Activated gamma-delta T cell (primary cell): ENCODE measurements around the gene REEP2.
"Not testable (repeated sequence)": the region's sequence is repeated elsewhere in the genome, so short reads cannot be mapped to it uniquely, and the experiment has no call there.

ENCODE experiments used
- DNase-seq: peaks from one replicate; lab custom pipeline; 2025; lab: John Stamatoyannopoulos, UW

Gene REEP2

DNA sequence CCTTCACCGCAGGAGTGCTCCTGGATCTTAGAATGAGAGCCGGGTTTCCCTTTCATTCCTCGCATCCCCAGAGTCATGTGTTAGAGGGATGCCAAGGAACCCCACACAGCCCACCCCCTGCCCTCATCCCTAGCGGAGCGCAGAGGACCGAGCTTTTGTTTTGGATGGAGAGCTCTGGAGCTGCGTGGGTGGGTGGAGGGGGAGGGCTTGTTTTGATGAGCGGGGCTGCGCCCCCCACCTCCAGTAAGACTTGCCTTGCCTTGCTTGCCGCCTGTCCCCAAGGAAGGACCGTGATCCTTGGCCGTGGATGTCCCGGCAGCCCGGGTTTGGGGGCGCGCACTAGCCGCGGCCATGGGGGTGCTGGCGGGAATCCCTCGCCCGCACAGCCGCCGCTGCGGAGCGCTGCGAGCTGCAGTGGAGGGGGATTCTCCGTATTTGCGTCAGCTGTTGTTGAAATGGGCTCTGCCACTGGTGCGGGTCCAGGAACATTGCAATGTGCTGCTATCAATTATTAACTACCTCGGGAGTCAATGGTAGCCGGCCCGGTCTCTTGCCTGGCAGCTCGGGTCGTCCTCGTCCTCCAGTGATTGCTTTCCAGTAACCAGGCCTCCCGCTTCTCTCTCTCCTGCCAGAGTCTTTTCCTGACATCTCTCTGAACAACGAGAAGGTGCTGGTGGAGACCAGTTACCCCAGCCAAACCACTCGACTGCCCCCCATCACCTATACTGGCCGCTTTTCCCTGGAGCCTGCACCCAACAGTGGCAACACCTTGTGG lies 27.5 kb downstream of the REEP2 start:
- DNase-seq = no peak

DNA sequence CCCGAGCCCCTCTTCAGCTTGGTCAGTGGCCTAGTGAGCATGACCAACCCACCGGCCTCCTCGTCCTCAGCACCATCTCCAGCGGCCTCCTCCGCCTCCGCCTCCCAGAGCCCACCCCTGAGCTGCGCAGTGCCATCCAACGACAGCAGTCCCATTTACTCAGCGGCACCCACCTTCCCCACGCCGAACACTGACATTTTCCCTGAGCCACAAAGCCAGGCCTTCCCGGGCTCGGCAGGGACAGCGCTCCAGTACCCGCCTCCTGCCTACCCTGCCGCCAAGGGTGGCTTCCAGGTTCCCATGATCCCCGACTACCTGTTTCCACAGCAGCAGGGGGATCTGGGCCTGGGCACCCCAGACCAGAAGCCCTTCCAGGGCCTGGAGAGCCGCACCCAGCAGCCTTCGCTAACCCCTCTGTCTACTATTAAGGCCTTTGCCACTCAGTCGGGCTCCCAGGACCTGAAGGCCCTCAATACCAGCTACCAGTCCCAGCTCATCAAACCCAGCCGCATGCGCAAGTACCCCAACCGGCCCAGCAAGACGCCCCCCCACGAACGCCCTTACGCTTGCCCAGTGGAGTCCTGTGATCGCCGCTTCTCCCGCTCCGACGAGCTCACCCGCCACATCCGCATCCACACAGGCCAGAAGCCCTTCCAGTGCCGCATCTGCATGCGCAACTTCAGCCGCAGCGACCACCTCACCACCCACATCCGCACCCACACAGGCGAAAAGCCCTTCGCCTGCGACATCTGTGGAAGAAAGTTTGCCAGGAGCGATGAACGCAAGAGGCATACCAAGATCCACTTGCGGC lies 28.2 kb downstream of the REEP2 start:
- DNase-seq = no peak

DNA sequence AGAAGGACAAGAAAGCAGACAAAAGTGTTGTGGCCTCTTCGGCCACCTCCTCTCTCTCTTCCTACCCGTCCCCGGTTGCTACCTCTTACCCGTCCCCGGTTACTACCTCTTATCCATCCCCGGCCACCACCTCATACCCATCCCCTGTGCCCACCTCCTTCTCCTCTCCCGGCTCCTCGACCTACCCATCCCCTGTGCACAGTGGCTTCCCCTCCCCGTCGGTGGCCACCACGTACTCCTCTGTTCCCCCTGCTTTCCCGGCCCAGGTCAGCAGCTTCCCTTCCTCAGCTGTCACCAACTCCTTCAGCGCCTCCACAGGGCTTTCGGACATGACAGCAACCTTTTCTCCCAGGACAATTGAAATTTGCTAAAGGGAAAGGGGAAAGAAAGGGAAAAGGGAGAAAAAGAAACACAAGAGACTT lies 28.9 kb downstream of the REEP2 start:
- no peak for DNase-seq

DNA sequence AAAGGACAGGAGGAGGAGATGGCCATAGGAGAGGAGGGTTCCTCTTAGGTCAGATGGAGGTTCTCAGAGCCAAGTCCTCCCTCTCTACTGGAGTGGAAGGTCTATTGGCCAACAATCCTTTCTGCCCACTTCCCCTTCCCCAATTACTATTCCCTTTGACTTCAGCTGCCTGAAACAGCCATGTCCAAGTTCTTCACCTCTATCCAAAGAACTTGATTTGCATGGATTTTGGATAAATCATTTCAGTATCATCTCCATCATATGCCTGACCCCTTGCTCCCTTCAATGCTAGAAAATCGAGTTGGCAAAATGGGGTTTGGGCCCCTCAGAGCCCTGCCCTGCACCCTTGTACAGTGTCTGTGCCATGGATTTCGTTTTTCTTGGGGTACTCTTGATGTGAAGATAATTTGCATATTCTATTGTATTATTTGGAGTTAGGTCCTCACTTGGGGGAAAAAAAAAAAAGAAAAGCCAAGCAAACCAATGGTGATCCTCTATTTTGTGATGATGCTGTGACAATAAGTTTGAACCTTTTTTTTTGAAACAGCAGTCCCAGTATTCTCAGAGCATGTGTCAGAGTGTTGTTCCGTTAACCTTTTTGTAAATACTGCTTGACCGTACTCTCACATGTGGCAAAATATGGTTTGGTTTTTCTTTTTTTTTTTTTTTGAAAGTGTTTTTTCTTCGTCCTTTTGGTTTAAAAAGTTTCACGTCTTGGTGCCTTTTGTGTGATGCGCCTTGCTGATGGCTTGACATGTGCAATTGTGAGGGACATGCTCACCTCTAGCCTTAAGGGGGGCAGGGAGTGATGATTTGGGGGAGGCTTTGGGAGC lies 29.5 kb downstream of the REEP2 start:
- DNase-seq = no peak

DNA sequence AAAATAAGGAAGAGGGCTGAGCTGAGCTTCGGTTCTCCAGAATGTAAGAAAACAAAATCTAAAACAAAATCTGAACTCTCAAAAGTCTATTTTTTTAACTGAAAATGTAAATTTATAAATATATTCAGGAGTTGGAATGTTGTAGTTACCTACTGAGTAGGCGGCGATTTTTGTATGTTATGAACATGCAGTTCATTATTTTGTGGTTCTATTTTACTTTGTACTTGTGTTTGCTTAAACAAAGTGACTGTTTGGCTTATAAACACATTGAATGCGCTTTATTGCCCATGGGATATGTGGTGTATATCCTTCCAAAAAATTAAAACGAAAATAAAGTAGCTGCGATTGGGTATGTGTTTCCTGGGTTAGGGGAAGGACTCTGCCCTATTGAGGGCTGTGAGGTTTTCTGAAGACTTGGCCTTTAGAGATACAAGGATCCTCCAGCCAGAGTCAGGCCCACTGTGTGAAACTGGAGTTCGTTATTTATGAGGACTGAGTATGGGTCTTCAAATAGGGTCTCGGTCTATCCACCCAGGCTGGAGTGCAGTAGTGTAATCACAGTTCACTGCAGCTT lies 30.2 kb downstream of the REEP2 start:
- DNase-seq = no peak

DNA sequence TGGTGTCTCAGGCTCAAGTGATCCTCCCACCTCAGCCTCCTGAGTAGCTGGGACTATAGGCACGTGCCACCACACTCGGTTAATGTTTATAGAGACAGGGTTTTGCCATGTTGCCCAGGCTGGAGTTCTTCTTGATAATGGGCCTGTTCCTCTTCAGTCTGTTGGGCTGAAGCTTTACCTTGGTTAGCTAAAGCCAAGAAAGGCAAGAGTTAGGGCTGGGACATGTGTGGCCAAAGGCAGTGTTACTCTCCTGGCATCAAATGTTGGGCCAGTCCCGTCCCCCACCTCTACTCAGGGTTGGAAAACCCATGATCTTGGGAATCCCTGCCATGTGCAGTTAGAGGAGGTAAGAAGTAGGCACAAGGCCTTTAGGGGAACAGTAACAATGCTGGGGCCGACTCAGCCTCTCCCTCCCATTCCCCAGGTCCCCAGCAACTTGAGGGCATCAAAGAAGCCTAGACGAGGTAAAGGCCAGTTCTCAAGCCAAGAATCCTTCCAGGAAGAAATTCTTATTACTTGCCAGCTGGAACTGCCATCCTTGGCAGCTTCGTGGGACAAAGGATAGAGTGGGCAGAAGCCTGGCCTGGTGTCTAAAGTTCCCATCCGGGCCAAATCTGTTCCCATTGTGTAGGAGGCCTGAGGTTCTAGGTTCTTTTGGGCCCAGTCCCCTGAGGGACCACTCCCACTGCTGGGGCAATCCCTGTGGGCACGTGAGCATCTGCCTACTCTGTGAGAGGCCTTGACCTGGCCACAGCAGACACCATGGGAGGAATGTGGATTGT lies 30.9 kb downstream of the REEP2 start:
- no peak for DNase-seq

DNA sequence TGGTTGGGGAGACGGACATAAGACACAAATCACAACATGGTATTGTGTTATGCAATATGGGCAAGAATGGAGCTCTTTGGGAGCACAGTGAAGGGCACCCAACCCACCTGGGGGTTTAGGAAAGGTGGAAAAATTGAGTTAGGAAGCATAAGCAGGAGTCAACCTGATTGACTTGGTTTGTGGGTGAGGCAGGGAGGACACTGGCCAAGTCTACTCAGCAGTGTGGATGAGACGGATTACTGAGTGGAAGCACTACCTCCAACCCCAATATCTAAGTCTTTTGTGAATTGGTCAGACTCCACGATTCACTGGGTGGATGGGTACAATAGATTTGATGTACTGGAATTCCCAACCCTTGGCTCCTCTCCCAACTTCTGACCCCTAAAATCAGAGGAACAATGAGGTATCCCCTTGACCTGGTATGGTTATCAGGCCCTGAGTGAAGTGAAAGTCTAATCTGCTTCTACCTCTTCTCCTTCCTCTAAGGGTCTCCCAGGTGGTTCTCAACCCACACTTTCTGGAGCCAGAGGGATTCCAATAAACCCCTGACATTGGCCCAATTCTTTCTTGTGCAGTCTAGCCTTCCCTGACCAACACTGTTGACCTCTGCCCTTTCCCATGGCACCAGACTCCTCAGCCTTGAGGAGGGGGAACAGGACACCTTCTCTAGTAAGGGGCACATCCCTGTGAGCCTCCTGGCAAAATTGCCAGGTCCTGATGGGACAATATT lies 31.6 kb downstream of the REEP2 start:
- DNase-seq = no peak

DNA sequence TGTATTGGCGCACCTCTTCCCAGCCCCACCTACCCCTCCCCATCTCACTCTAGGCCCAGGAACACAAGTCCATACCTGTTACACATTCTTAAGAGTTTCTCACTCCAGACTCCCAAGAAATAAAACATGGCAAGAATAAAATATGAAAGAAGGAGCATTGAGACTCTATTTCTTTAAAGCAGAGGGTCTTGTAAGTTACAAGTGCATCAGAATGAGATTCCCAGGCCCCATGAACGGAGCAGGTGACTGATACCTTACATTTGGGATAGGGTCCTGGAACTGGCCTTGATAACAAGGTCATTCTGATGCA lies 32.1 kb downstream of the REEP2 start:
- no peak for DNase-seq

DNA sequence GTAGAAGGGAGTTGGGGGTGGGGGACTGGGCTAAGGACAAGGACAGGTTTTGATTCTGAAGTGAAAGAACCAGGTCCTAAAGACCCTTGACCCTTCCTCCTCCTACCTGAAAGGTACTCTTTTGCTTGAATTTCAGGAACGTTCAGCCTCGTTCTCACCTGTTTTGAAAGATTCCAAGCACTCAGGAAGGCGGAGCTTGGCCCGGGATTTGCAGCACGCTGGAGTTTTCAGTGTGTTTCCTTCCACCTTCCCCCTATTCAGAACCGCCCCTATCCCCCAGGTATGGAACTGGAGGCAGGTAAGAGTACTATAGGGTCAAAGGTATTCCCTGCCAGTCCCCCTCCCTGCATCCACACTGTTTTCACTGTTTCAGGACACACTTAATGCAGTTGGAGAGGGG lies 33.5 kb downstream of the REEP2 start:
- DNase-seq = no peak

DNA sequence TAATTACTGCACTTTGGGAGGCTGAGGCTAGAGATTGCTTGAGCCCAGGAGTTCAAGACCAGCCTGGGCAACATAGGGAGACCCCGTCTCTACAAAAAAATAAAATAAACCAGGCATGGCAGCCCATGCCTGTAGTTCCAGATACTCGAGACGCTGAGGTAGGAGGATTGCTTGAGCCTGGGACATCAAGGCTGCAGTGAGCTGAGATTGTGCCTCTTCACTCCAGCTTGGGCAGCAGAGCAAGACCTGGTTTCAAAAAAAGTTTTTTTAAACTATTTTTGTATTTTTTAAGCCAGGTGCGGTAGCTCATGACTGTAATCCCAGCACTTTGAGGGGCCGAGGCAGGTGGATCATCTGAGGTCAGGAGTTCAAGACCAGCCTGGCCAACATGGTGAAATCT lies 34.3 kb downstream of the REEP2 start:
- not testable (repeated sequence) for DNase-seq

DNA sequence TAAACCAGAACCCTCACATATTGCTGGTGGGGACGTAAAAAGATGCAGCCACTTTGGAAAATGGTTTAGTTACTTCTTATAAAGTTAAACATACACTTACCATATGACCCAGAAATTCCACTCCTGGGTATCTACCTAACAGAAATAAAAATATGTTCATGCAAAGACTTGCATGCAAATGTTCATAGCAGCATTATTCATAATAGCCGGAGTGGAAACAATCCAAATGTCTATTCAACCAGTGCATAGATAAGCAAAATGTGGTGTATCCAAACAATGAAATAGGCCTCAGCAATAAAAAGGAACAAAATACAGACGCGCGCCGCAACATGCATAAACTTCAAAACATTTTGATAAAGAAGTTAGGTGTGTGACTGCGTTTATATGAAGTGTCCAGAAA lies 38.1 kb downstream of the REEP2 start:
- no peak for DNase-seq

DNA sequence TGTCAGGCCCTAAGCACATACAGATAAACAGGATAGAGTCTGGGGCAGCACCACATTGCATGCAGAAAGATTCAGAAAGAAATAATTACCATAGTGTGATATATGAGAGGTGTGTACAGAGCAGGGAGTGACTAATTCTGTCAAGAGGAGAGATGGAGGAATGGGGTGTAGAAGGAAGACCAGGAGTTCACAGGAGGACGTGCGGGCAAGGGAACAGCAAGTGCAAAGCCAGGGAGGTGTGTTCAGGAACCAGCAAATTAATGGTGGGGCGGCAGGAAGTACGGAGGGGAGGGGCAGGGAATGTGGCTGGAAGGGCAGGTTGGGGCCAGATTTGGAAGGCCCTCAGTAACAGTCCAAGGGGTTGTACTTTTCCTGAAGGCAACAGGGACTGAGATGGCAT lies 43.8 kb downstream of the REEP2 start:
- no peak for DNase-seq

DNA sequence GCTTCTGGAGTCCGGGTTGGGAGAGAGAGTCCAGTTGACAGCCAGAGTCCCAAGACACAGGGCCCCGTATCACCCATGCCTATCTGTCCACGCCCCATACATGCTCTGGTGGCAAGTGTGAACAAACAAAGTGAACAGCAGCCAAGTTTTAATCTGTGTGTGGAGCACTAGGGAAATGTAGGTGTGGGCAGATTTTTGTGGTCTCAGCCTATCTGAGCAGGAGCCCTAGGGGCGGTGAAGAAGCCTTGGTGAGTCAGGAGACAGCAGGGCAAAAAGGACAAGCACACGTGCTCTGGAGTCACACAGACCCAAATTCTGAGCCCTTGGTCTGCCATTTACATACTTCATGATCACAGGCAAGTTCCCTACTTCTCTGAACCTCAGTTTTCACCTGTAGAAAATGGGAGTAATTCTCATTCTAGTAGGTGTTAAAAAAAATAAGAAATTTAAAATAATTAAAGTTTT lies 49.7 kb downstream of the REEP2 start:
- no peak for DNase-seq

DNA sequence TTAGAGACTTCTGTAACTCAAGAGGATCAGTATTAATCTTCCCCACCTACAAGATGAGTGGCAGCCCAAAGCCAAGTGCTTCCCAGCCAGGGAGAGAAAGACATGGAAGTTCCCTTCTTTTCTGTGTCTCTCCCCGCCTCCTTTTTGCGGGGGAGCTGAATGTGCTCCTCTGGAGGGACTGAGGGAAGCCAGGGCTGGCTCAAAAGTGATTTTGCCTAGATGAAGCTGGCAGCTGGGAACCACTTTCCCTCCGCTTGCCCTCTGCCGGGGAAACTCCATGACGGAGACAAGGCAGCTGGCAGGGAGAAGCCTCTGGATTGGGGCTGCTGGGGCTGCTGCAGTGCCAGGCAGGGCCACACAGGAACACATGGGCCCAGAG lies 50.8 kb downstream of the REEP2 start:
- DNase-seq = no peak

DNA sequence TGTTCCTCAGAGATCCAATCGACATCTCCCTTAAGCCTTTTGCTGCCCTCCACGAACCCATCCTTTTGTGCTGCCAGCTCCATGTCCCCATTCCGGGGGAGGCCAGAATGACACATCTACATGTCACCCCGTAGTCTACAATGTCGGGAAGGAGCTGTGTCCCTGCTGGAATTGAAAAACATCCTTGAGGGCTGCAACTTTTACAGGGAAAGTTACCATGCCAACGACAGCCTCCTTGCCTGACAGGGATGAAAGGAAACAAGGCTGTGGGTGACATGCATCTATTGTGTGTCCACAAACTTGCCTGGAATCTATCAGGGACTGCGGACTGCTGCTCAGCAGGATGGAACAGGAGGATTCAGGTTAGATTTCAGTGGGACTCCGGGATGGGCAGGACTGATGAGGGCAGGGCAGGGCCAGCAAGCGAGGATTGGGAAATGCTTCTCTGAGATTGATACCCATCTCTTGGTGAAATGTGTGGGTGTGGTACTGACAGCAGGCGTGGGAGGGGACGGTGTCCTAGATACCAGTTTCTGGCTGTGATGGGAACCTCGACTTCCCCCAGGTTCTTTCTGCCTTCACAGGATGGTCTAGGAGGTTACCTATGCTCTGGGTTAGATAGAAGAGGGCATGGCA lies 51.9 kb downstream of the REEP2 start:
- no peak for DNase-seq

DNA sequence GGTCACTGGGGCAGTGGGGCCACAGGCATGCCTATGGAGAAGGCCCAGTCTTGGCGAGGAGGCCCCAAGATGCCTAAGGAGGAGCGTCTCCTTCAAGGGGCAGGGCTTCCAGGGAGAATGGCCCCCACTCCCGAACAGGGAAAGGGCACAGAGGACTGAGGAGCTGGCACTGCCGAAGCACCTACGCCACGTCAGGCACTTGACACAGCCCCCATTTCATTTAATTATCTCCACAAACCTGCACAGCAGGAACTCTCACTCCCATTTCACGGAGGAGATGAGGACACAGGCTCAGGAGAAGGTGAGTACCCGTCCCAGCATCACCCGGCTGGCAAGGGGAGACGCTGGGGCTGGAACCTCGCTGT lies 52.4 kb downstream of the REEP2 start:
- no peak for DNase-seq

DNA sequence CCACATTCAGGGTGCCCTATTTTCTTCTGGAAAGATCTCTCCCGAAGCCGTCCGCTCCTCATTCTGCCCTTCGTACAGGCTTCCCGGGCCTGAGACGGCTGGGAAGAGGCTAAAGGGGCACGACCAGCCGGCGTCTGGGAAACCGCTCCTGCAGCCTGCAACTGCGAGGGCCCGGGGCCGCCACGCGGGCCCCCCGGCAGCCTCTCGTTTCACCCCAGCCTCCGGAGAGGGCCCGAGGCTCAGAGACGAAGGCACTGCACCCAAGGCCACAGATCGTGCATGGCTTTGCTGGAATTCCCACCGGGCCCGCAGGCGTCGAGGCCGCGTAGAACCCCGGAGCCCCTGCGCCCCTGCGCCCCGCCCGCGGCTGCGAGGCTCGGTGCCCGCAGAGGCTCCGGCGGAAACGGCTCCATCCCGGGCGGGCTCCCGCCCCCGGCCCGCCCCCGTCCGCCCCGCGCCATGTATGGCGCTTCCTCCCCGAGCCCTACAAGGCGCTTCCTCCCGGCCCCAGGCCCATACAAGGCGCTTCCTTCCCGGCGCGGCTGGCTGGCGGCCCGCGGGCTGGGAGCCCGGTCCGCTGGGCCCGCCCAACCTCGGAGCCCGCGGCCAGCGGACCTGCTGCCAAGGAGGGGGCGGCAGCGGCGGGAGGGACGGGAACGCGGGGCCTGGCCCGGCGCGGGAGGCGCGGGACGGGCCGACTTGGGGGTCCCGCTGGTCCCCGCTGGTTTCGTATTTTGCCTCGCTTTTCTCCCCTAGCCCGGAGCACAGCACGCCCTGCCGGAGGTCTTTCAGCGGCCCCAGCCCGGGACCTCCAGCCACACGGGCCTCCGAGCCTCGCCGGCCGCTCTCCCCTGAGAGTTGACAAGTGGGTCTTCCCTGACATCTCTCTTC lies 53.1 kb downstream of the REEP2 start:
- DNase-seq = peak; percentile 80

DNA sequence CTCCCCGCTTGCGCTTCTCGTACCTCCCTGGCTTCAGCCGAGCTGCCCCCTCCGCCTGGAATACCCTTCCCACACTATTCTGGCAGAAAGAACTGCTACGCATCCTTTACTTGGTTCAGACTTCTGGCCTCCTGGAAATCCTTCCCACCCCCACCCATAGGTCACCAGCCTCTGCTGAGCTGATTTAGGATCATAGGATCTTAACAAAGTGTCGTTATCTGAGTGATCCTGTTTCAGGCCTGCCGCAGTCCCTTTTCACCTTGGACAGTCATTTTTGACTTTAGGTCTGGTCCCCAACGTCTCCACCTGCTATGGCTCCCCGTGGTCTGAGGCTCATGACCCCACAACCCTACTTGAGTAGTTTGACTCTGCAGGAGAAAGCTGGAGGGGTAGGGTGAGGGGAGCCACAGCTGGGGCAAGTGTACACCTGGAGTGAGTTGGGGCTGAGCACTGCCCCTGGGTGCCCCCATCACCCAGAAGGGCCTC lies 53.7 kb downstream of the REEP2 start:
- no peak for DNase-seq

DNA sequence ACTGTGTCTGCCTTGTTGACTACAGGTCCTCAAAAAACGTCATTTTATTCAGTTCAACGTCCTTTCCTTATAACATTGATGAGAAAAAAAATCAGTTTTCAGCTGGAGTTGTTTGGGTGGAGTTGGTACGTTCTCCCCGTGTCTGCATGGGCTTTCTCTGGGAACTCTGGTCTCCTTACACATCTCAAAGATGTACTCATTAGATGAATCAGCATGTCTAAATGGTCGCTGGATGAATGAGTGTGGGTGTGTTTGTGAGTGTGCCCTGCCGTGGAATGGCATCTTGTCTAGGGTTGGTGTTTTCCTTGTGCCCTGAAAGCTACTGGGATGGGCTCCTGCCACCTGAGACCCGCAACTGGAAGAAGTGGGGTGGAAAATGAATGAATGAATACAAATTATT lies 56.5 kb downstream of the REEP2 start:
- no peak for DNase-seq
